Loucy (cell line): ENCODE results near the gene BMPR1B.

ENCODE experiments used
- CTCF ChIP-seq: fragments of 200-600 bp; sonication (generic); conservative IDR thresholded peaks from 2 replicates; pipeline ENCODE4 v1.5.1; 2014; ENCODE audit warnings: mild to moderate bottlenecking, antibody characterized with exemption, low read length
- EZH2phosphoT487 ChIP-seq: fragments of 200-600 bp; IDR thresholded peaks from 2 replicates; pipeline ENCODE4 v1.6.1; 2018; ENCODE audit warnings: antibody characterized with exemption, mild to moderate bottlenecking, moderate library complexity, borderline replicate concordance

- TF ChIP-seq CTCF (no peak), EZH2phosphoT487 (no peak)
Observed at GRCh38 chr4:95188701-95189370, 431.1 kb downstream of the BMPR1B start.
